LoVo (cell line): ENCODE results near the gene IL1RAPL1.

ENCODE experiments used
- DNase-seq: peaks from one replicate; pipeline ENCODE4 v3.0.0-alpha.2; 2016; ENCODE audit warnings: low spot score

IL1RAPL1 gene

GRCh38 chrX:29648161-29648560, 1060.9 kb downstream of the IL1RAPL1 start:
- DNase-seq = no peak

GRCh38 chrX:29652484-29652883, 1065.2 kb downstream of the IL1RAPL1 start:
- DNase-seq = no peak

GRCh38 chrX:29653721-29654120, 1066.5 kb downstream of the IL1RAPL1 start:
- no peak for DNase-seq

GRCh38 chrX:29659911-29660310, 1072.7 kb downstream of the IL1RAPL1 start:
- no peak for DNase-seq

GRCh38 chrX:29661290-29661689, 1074.0 kb downstream of the IL1RAPL1 start:
- peak; percentile 8 for DNase-seq

GRCh38 chrX:29662101-29662500, 1074.9 kb downstream of the IL1RAPL1 start:
- peak; percentile 62 for DNase-seq

- DNase-seq = peak; percentile 71
Measured at GRCh38 chrX:29662759-29663503, 1075.7 kb downstream of the IL1RAPL1 start.

GRCh38 chrX:29665532-29665931, 1078.3 kb downstream of the IL1RAPL1 start:
- DNase-seq = no peak

GRCh38 chrX:29666366-29666765, 1079.1 kb downstream of the IL1RAPL1 start:
- no peak for DNase-seq

- no peak for DNase-seq
Measured at GRCh38 chrX:29671421-29671820, 1084.2 kb downstream of the IL1RAPL1 start.

- no peak for DNase-seq
Measured at GRCh38 chrX:29687687-29688086, 1100.4 kb downstream of the IL1RAPL1 start.

GRCh38 chrX:29690061-29690460, 1102.8 kb downstream of the IL1RAPL1 start:
- DNase-seq = no peak

- no peak for DNase-seq
Measured at GRCh38 chrX:29691044-29691443, 1103.8 kb downstream of the IL1RAPL1 start.

- no peak for DNase-seq
Measured at GRCh38 chrX:29693912-29694311, 1106.7 kb downstream of the IL1RAPL1 start.

GRCh38 chrX:29699239-29699638, 1112.0 kb downstream of the IL1RAPL1 start:
- DNase-seq = no peak

- no peak for DNase-seq
Measured at GRCh38 chrX:29707088-29707487, 1119.8 kb downstream of the IL1RAPL1 start.

- DNase-seq = no peak
Measured at GRCh38 chrX:29721152-29721551, 1133.9 kb downstream of the IL1RAPL1 start.

- no peak for DNase-seq
Measured at GRCh38 chrX:29724316-29724715, 1137.1 kb downstream of the IL1RAPL1 start.

- DNase-seq = no peak
Measured at GRCh38 chrX:29726811-29727210, 1139.6 kb downstream of the IL1RAPL1 start.

- DNase-seq = no peak
Measured at GRCh38 chrX:29728639-29729038, 1141.4 kb downstream of the IL1RAPL1 start.

- no peak for DNase-seq
Measured at GRCh38 chrX:29744966-29745365, 1157.7 kb downstream of the IL1RAPL1 start.

- no peak for DNase-seq
Measured at GRCh38 chrX:29746326-29746725, 1159.1 kb downstream of the IL1RAPL1 start.

GRCh38 chrX:29762006-29762405, 1174.8 kb downstream of the IL1RAPL1 start:
- no peak for DNase-seq

GRCh38 chrX:29775890-29776289, 1188.6 kb downstream of the IL1RAPL1 start:
- DNase-seq = no peak
